ENCODE measurements around the gene CRLF1.

Gene CRLF1

DNA sequence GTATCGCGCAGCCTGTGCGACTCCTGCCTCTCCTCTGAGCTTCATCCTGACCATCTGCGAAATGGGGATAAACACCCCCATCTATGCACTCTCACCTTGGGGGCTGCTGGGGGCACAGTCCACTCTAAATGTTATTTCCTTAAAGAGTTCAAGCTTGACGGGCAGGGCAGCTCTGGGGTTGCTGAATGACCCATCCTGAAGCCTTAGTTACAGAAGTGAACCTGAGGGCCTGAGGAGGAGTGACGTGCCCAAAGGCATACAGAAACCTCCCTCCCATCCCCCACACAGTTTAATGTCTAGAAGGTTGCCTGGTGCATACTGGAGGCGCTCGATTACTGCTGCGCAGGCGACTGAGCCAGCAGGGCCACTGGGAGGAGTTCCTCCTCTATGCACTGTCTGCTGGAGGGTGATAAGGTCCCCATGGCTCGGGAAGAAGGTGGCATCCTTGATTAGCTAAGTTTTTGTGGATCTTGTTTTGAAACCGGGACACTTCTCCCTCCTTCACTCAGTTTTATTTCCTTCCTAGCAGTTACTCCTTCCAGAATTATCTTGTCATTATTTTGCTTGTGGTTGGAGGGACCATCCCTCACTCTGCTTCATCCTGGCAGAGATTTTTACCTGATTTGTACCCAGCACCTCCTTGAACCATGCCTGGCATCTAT lies 62.7 kb downstream of the CRLF1 start (continued):
- TF ChIP-seq ZNF600 (tag by site-specific recombination; IDR thresholded peaks at IDR 0.05) (no peak), ZNF623 (tag by site-specific recombination; IDR thresholded peaks at IDR 0.05) (no peak)
